GM18951 (cell line): Measurements from ENCODE around the gene WWOX.

Experiments used
- POLR2A ChIP-seq: IDR thresholded peaks from 4 replicates; pipeline ENCODE4 v1.6.1; 2011; ENCODE audit warnings: mild to moderate bottlenecking; ENCODE audit not compliant: insufficient read length, insufficient read depth; ENCODE audit errors: extremely low read depth
- in situ Hi-C: fragments of 300-500 bp; cut with MboI; formaldehyde crosslinking; loops from one replicate; pipeline ENCODE4 v1.12.0; 2022; ENCODE audit warnings: low sequenced_read_pairs, mixed read lengths, inconsistent platforms; ENCODE audit not compliant: unreplicated experiment

WWOX gene

GRCh38 chr16:78869492-78869891 lies 770.0 kb downstream of the WWOX start:
- in situ Hi-C loops, result no loop called here
- TF ChIP-seq POLR2A, result no peak

GRCh38 chr16:78871241-78871640 lies 771.8 kb downstream of the WWOX start:
- in situ Hi-C loops, result no loop called here
- no peak for TF ChIP-seq POLR2A

- in situ Hi-C loops, result no loop called here
- no peak for TF ChIP-seq POLR2A
Observed at GRCh38 chr16:78876671-78877070, 777.2 kb downstream of the WWOX start.

- in situ Hi-C loops, result no loop called here
- TF ChIP-seq POLR2A, result no peak
Observed at GRCh38 chr16:78877114-78877655, 777.7 kb downstream of the WWOX start.

GRCh38 chr16:78878570-78878969 lies 779.1 kb downstream of the WWOX start:
- in situ Hi-C loops, result no loop called here
- no peak for TF ChIP-seq POLR2A

- no peak for TF ChIP-seq POLR2A
- in situ Hi-C loops, result no loop called here
Observed at GRCh38 chr16:78879011-78879410, 779.6 kb downstream of the WWOX start.

GRCh38 chr16:78882150-78882549 lies 782.7 kb downstream of the WWOX start:
- TF ChIP-seq POLR2A, result no peak
- in situ Hi-C loops, result no loop called here

GRCh38 chr16:78882751-78883150 lies 783.3 kb downstream of the WWOX start:
- no peak for TF ChIP-seq POLR2A
- in situ Hi-C loops, result no loop called here

- TF ChIP-seq POLR2A, result no peak
- in situ Hi-C loops, result no loop called here
Observed at GRCh38 chr16:78884204-78884603, 784.8 kb downstream of the WWOX start.

- TF ChIP-seq POLR2A, result no peak
- in situ Hi-C loops, result no loop called here
Observed at GRCh38 chr16:78889346-78889745, 789.9 kb downstream of the WWOX start.

- in situ Hi-C loops, result no loop called here
- TF ChIP-seq POLR2A, result no peak
Observed at GRCh38 chr16:78890373-78890895, 791.0 kb downstream of the WWOX start.

GRCh38 chr16:78892951-78893733 lies 793.7 kb downstream of the WWOX start:
- in situ Hi-C loops, result no loop called here
- no peak for TF ChIP-seq POLR2A

GRCh38 chr16:78894886-78895285 lies 795.4 kb downstream of the WWOX start:
- in situ Hi-C loops, result no loop called here
- TF ChIP-seq POLR2A, result no peak

GRCh38 chr16:78895681-78896080 lies 796.2 kb downstream of the WWOX start:
- in situ Hi-C loops, result no loop called here
- TF ChIP-seq POLR2A, result no peak
